GM18498 (cell line): ENCODE results near the gene LMX1B.

ENCODE experiments used
- ATAC-seq: cut with Tn5 transposase; IDR thresholded peaks from one replicate; pipeline ENCODE4 v1.9.1; 2021; ENCODE audit warnings: mild to moderate bottlenecking, moderate library complexity; ENCODE audit not compliant: unreplicated experiment

The LMX1B gene

DNA sequence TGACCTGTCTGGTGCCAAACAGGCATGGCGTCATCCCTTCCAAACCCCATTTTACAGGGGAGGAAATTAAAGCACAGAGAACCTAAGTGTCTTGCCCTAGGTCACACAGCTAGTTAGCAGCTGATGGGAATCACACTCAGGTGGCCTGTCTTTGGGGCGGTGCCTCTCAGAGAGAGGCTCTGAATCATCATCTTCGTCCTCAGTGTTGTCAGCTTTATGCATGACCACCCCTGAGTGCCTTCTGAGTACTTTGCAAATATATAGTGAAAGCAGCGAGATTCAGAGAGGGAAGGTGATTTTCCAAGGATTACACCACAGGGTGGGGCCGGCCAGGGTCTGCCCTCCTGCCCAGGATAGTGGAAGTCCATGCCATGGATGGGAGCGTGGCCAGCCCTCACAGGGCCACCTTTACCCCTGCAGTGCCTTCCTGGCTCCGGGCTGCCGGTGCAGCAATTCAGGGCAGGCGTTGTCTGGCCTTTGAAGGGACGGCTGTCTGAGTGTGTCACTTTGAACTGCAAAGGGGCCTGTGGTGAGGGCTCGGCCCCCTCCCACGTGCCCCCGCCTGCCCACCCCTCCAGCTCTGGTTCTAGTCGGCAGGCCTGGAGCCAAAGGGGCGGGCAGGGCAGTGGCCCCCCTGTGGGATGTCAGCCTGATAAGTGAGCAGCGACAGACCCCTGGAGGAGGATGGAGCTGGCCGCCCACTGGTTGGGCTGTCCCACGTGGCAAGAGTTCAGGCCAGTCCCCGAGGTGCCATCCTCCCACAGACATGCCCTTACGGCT, 16.9 kb downstream of the LMX1B start:
- ATAC-seq, result no peak

DNA sequence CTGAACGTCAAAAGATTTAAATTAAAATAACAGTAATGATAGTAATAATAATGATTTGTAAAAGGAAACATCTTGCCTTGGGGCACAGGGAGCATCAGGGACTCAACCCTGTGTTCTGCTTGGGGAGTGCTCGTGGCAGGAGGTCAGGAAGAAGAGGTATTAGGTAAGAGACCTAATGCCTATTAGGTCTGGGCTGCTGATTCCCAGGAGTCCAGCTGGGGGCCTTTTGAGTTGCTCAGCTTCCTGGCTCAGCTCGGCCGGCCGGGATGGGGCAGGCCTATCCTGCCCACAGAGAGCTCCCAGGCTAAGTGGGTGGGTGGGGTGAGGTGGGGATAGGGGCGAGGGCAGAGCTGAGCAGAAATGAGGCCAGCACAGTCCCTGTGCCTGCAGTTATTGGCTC, 17.5 kb downstream of the LMX1B start:
- no peak for ATAC-seq

DNA sequence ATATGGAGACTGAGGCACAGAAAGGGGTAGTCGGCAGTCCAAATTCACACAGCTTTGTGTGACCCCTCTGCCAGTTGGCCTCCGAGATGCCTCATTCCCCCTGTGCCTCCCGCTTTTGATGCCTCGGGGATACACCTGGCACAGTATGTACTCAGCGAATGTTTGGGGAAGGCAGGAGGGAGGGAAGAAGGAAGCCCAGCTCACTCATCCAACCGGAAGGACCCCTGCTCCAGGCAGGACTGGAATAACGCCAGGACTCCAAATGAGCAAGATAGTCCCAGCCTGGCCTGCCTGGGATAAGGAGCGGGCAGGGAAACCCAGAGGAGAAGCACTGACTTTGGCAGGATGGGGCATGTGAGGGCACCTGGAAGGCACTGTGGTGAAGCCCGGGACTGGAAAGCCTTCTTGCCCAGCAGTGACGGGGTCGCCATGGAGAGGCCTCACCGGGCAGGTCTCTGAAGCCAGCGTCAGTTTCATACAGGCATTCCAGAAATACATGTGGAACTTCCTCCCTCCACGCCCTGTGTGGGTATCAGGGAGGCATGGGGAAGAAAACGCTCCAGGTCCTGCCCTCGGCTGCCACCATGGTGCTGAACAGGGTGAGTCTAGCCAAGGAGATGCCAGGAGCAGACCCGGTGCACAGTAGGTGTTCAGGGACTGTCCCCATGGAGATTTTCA, 20.3 kb downstream of the LMX1B start:
- no peak for ATAC-seq

DNA sequence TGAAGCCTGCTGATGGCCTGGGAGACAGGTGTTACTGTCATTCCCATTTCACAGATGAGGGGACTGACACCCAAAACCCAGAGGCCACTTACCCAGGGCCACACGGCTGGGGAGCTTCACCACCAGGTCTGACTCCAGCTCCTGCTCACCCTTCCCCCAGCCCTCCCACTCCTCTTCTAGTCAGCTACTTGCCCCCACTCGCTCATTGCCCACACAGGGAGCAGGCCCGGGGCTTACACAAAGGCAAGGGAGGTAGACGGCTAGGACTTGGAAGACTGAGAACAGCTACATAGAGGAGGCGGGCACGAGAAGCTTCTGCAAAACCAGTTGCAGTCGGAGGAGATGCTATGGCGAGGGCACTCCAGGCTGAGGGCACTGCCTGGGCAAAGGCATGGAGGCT, 21.3 kb downstream of the LMX1B start:
- no peak for ATAC-seq

DNA sequence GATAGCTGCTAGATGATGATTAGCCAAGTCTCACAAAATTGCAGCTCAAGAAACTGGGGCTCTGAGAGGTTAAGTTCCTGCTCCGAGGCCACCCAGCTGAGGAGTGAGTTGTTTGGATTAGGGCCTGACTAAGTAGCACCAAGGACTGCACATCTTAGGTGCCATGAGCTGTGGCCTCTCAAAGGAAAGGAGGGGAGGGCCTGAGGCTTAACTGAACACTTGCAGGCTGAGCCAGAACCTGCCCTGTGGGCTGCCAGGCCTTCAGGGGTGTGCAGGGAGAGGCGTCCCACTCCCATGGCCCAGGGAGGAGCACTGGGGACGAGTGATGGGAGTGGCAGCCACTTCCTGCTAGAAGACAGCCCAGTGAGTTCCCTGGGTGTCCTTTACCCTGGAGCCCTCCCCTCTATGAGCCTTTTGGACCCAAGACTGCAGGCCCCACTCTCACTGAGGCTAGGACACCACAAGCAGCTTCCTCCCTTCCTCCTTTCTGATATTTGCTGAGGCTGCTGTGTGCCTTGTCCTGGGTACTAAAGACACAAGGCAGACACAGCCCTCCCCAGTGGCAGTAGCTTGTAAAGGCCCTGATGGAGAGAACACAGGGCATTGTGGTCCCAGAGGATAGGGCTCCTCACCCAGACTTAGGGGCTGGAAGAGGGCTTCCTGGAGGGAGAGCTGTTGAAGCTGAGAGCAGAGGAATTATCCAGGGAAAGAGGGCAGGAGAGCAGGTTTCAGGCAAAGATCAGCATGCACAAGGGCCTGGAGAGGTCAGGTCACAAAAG, 22.1 kb downstream of the LMX1B start:
- ATAC-seq, result no peak

DNA sequence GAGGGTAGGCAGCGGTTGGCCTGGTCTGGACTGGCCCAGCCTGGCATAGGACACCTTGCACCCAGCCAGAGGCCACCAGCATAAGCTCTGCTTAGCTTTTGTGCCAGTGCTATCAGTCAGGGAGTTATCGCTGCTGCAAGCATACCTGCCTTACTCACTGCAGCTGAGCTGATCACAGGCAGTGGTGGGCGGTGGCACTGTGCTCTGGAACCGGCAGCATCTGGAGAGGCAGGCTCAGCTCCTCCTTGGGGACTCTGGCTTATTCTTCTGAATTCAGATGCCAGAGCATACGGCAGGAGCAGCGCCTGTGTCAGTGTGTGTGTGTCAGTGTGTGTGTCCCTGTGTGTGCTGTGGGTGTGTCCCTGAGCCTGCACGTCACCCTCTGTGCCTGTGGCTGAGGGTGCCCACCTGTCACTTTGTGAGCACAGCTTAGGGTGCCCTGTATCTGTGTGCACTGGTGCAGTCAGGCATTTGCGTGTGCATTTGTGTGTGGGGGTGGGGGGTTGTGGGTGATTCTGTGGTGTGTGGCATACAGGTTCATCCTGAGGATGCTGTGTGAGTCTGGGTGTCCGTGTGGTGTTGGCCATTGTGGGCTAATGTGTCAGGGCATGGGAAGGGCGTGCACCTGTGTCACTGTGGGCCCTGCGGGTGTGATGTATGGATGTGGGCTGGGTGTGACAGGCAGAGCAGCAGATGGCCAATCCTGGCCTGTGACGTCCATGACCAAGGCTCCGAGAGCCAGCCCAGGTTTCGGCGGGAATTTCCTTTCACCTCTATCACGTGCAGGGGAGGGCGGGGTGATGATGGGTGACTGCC, 23.5 kb downstream of the LMX1B start:
- no peak for ATAC-seq

DNA sequence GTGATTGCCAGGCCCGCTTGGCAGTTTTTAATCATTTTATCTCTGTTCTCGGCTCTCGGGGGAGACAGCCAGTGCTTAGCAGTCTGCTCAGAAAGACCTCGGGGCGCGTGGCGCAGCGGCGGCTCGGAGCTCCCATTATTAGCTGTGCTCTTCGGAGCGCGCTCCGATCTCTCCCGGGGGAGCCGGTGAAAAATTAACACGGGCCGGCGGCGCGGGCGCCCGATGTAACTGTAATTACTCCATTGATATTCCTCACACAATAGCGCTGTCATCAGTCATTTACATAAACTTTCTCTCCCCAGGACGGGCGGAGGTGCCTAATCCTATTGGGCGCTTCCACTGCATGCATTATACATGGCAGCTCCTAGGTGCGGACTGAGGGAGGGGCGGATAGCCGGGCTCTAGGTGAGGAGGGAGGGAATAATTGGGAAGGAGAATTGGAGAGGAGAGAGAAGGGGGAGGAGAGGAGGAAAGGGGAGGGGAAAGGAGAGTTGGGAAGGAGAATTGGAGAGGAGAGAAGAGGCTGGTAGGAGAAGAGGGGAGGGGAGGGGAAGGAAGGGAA, 24.9 kb downstream of the LMX1B start:
- ATAC-seq, result no peak

DNA sequence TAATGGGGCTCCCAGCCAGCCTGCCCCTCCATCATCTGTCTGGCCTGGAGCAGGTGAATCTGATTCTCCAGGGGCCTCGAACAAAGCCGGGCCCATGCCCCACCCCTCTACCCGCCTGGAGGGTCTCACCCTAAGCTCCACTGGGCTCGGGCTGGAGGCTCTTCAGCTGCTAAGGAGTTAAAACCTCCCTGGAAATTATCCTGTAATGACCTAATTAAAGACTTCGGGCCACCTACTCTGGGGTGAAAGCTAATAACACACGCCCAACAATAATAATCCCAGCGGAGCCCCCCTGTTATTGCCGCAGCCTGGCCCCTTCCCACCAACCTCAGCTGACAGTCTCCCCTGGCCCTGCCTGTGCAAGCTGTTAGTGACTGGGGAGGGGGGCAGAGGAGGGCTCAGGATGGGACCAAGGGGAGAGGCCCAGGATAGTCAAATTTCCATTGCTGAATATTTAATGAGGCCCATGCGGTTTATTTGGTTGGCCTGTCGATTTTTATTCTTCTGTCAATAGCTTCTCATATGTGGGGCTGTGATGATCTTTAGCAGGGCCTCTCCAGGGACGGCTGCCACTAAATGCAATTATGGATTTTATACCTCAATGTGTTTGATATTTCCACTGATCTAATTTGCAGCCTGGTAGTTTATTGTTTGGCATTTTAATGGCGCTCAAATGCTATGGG, 25.7 kb downstream of the LMX1B start:
- ATAC-seq, result no peak

DNA sequence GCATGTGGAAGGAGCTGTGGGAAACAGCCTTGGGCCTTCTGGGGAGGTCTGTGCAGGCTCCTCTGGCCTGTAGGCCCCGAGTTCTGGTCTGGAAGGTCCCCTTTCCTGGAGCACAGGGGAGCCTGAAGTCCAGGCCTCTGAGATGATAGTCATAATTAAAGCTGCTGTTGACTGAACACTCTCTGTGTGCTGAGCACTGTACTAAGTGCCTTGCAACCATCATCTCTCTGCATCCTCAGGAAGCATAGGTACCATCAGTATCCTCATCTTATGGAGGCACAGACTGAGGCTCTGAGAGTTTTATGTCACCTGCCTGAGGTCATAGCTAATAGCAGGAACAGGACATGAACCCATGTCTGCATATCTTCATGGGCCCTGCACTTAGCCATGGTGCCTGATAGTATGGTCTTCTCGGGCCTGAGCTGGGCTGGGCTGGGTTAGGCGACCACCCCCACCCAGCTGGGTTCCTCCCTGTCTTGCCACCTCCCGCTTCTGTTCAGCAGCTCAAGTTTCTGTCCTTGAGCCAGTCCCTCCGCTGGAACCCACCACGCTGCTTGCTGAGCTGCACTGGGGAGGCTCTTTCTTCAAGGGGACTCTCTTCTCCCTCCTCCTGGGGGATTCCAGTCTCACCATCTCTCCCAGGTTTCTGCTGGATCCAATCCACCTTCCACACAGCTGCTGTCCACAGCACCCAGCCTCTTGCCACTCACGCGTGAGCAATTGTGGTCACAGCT, 27.6 kb downstream of the LMX1B start:
- no peak for ATAC-seq

DNA sequence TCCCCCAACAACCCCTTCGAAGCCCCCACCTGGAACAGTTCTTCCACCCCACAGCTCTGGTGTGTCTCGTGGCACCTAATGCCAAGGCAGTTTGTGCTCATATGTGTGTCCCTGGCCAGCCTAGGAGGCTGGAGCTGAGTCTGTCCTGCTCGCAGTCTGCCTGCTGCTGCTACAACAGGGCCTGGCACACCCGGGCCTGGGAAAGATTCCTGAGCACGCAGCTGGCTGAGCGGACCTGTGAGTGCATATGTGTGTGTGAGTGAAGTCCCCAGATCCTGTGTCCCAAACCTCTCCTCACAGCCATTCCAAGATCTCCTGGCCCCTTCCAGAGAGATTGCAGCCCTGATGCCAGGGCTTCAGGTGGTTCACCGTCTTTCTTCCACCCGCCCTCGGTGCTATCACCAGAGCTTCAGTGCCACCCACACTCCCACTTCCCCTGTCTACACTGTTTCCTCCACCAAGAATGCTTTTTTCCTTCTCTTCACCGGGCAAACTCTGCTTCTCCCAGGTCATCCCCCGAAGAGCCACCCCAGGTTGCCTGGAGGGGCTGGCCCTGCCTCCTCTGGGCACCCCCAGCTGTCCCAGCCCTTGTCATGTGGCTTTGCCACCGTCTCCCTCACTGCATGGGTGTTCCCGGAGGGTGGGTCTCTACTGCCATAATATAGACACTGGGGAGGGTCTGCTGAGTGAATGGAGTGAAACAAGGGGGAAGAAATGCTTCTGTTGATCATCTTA, 28.4 kb downstream of the LMX1B start:
- no peak for ATAC-seq

DNA sequence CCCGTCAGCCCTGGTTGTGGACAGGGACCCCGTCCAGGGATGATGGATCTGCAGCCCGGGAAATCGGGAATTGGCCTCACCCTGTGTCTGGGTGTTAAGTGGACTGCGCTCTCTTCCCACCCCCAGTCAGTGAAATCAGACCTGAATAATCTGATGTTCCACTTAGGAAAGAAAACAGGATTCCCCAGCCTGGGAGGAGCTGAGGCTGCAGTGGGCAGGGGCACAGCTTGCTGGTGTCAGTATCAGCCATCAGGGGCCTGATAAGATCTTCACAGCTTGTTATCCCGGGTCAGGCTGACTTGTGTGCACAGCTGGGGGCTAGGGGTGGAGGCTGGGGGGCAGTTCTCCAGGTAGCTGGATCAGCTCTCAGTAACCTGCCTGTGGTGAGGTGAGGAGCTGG, 29.1 kb downstream of the LMX1B start:
- ATAC-seq, result no peak

DNA sequence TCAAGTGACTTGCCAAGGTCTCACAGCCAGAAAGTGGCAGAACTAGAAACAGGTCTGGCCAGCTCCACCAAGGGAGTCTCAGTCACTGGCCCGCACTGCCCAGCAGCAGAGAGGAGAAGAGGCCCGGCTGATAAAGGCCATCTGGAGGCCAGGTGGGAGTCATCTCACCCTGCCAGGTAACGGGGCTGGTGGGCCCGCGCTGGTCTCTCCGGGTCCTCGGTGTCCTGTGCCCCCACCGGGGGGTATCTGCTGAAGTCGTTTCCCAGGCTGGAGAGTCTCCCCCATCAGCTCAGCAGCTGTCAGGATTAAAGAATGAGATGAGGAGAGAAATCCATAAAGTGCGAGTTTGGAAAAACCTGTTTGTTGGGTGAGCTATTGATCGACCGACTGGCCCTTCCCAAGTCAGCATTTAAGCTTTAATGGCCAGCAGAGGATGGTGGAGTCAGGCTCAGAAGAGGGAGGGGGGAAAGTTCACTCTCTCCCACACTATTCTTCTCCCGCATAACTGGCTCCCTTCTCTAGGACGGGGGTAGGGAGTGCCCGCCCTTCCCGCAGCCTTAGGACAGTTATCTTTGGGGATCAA, 30.3 kb downstream of the LMX1B start:
- ATAC-seq, result no peak

DNA sequence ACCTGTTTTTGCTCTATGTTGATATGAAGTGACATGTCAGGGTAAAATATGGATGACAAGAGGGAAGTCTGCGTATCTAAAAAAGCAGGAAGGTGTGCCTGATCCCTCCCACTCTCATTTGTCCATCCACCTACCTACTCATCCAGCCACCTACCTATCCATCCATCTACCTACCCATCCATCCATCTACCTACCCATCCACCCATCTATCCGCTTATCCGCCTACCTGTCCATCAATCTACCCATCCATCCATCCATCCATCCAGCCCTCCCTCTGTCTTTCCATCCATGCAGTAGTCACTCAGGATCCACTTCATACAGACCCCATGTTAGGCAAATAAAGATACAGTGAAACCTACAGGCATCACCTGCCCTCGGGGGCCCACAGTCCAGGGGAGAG, 32.4 kb downstream of the LMX1B start:
- ATAC-seq, result no peak

DNA sequence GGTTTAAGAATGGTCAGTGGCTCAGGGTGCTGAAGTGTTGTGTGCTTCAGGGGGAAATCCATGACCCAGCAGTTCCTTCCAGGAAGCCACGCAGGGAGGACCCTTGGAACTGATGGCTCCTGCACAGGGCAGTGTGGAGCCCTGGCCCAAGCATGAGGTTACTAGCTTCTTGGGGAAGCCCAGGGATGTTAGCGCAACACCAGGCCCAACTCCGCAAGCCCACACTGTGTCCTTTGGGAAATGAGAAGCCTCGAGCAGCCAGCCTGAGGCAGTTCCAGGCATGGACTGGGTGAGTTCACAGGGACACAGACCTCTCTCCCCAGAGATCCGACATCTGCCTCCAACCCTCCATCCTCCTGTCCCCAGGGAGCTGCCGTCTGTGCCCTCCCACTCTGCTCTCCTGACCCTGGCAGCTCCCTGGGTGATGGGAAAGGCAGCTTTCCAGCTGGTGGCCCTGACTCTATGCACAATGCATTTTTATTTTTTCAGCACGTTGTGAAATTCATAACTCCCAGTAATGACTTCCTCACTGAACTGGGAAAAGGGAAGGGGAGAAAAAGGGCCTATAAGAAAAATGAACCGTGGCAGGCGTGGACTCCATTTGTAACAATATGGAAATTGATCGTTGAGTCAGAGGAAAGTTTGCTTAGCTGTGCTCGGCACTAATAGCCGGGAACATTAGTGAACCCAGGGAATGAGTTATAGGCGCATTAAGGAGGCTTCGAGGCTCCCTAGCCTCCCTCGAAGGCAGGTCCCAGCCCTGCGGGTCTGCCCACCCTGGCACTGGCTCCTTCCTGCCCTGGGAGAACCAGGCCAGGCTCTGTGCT, 34.1 kb downstream of the LMX1B start:
- no peak for ATAC-seq

DNA sequence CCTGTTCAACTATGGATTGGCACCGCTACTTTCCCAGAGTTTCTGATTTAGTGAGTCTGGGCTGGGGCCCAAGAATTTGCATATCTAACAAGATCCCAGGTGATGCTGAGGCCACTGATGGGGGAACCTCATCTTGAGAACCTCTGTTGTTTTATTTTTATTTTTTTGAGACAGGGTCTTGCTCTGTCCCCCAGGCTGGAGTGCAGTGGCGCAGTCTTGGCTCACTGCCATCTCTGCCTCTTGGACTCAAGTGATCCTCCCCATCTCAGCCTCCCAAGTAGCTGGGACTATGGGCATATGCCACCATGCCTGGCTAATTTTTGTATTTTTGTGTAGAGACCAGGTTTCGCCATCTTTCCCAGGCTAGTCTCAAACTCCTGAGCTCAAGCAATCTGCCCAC, 35.7 kb downstream of the LMX1B start:
- no peak for ATAC-seq

DNA sequence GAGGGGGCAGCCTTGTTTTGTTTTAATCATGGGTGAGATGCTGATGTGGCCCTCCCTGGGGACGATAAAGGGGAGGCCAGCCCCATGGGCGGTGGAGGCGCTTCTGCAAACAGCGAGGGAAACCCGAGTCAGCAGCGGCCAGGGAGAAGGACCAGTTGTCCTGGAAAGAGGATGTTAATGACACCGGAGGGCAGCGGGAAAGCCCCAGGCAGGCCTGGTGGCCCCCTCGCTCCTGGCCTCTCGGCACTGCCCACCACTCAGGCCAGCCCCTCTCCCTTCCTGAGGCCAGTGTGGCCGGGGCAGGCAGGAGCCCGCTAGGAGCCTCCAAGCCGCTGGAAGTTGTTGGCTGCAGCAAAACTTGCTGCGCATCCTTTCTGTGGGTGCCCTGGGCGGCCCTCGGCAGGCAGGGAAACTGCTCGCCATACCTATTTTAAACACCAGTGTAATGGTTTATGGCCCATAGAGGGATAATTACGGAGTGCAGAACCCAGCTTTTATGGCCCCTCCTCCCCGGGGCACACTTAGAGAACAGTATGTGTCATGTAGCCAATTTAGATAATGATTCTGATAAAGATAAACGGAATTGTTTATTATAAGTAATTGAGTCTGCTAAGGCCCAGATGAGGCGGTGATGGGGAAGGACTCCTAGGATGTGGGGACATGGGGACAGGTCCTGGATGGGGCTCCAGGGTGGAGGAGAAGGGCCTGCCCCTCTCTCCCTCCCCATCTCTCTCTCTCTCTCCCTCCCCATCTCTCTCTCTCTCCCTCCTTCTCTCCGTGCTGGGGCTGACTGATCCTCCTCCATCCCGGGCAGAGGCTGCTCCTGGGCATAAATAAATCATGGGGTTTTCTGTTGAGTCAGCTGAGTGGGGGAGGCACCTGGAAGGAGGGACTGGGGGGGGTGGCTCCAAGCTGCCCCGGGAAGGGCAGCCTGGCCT, 36.9 kb downstream of the LMX1B start:
- no peak for ATAC-seq
